MM.1S (cell line): ENCODE measurements around the gene ADAMTS17.

Source experiments
- CTCF ChIP-seq: fragments of 300-600 bp; sonication (generic); IDR thresholded peaks from 2 replicates; pipeline ENCODE4 v1.5.1; 2016; ENCODE audit warnings: antibody characterized with exemption, low read length, mixed read lengths
- EZH2 ChIP-seq: fragments of 300-600 bp; sonication (generic); optimal IDR thresholded peaks from 2 replicates; pipeline ENCODE3; 2017; ENCODE audit warnings: low read depth, mild to moderate bottlenecking, antibody characterized with exemption, low read length, mixed read lengths
- EZH2phosphoT487 ChIP-seq: fragments of 300-600 bp; sonication (generic); IDR thresholded peaks from 2 replicates; pipeline ENCODE4 v1.6.1; 2018; ENCODE audit warnings: antibody characterized with exemption, low read length

- TF ChIP-seq CTCF (no peak), EZH2phosphoT487 (no peak), EZH2 (no peak)
Observed at GRCh38 chr15:100115066-100115710, 226.6 kb downstream of the ADAMTS17 start.
